HepG2 (cell line): Measurements from ENCODE around the gene PELI2. TPM values are rescaled to one million over a fixed set of nuclear protein-coding genes. Genes with fewer than 3 reads are reported as not detected.

ENCODE experiments used
- ATAC-seq: fragments of 200-7000 bp; cut with Tn5 transposase; 3 replicates; pipeline ENCODE4 v1.9.1; 2020; ENCODE audit warnings: mild to moderate bottlenecking, moderate library complexity
- BruUV-seq: library from RNA; stranded (reverse); fragments of 400-500 nt; replicated peaks from 2 replicates; lab custom pipeline; 2021; lab: Mats Ljungman, UMichigan
- CTCF ChIA-PET: fragments of 300-600 bp; formaldehyde crosslinking; extraction: SDS; loops from one replicate; lab custom pipeline; 2021; ENCODE audit warnings: low total read pairs, inconsistent platforms, low intra/inter-chr PET ratio; lab: Yijun Ruan, JAX
- POLR2A ChIA-PET: fragments of 350-600 bp; sonication (Branson Sonifier 250); formaldehyde crosslinking; loops from one replicate; lab custom pipeline; 2020; ENCODE audit warnings: antibody characterized with exemption, inconsistent platforms; lab: Yijun Ruan, JAX
- DNase-seq: peaks from one replicate; pipeline ENCODE4 v3.0.0-alpha.2; 2015; ENCODE audit warnings: low spot score
- FAIRE-seq: peaks from 3 replicates; lab custom pipeline; 2011; peaks lifted over from hg19 to GRCh38; lab: Jason Lieb, UNC
- H2AFZ ChIP-seq: one replicate; pipeline ENCODE4 v1.6.1; 2011; ENCODE audit warnings: low read length, inconsistent platforms
- H3K27ac ChIP-seq: fragments of 300-600 bp; 3 replicates; pipeline ENCODE4 v1.8.0; 2011; ENCODE audit warnings: mixed run types, mild to moderate bottlenecking, mixed read lengths, low read length, inconsistent platforms; ENCODE audit not compliant: insufficient read depth; ENCODE audit errors: extremely low read length
- H3K27me3 ChIP-seq, 2 experiments: fragments of 200-600 bp in 1 of 2; 2 replicates in 1 of 2; 3 replicates in 1 of 2; pipeline versions ENCODE4 v1.6.0 to v1.8.0; 2011; ENCODE audit warnings: low read length in 2 of 2, mild to moderate bottlenecking in 2 of 2, moderate library complexity in 2 of 2, inconsistent platforms in 1 of 2; ENCODE audit not compliant: insufficient read depth in 2 of 2, control insufficient read depth in 1 of 2
- H3K36me3 ChIP-seq, 2 experiments: fragments of 200-600 bp in 1 of 2; replicated peaks in 1 of 2; 2 replicates in 1 of 2; 3 replicates in 1 of 2; pipeline versions ENCODE4 v1.5.1 to v1.8.0; 2011; ENCODE audit warnings: low read length in 2 of 2, inconsistent platforms in 1 of 2; ENCODE audit not compliant: insufficient read depth in 2 of 2, control insufficient read depth in 1 of 2
- H3K4me1 ChIP-seq: 2 replicates; pipeline ENCODE4 v1.5.1; 2012; ENCODE audit warnings: low read length, inconsistent platforms; ENCODE audit not compliant: insufficient read depth
- H3K4me2 ChIP-seq: 2 replicates; pipeline ENCODE4 v1.6.0; 2011; ENCODE audit warnings: low read depth, low read length, inconsistent platforms
- H3K4me3 ChIP-seq, 3 experiments: fragments of 200-600 bp in 1 of 3; sonication (generic), shearing (Covaris generic) in 1 of 3; replicated peaks in 1 of 3; 2 replicates each; pipeline ENCODE4 v1.5.1; 2011 to 2016; ENCODE audit warnings: low read length in 3 of 3, inconsistent platforms in 2 of 3, low read depth in 2 of 3, mild to moderate bottlenecking in 2 of 3, control low read depth in 1 of 3, mixed read lengths in 1 of 3; ENCODE audit not compliant: insufficient read depth in 1 of 3
- H3K79me2 ChIP-seq: one replicate; pipeline ENCODE4 v1.6.1; 2011; ENCODE audit warnings: low read length, inconsistent platforms; ENCODE audit not compliant: insufficient read depth
- H3K9ac ChIP-seq: 2 replicates; pipeline ENCODE4 v1.6.0; 2011; ENCODE audit warnings: mild to moderate bottlenecking, low read depth, low read length, inconsistent platforms; ENCODE audit not compliant: insufficient read depth
- H3K9me3 ChIP-seq: 2 replicates; pipeline ENCODE4 v1.5.1; 2012; ENCODE audit warnings: mild to moderate bottlenecking, low read length
- H4K20me1 ChIP-seq: 2 replicates; pipeline ENCODE4 v1.6.0; 2011; ENCODE audit warnings: inconsistent platforms, mild to moderate bottlenecking, low read length, moderate library complexity; ENCODE audit not compliant: insufficient read depth
- EP300 ChIP-seq, 3 experiments: sonication (generic) in 1 of 3; formaldehyde crosslinking in 1 of 3; IDR thresholded peaks; 2 replicates each; pipeline versions ENCODE4 v1.5.1 to v1.6.1; 2011 to 2020; ENCODE audit warnings: low read depth in 2 of 3, low read length in 2 of 3, borderline replicate concordance in 1 of 3, improper control_type of control experiment in 1 of 3, mild to moderate bottlenecking in 1 of 3, missing genetic modification reagents in 1 of 3, moderate library complexity in 1 of 3
- GATAD2A ChIP-seq: IDR thresholded peaks from 2 replicates; pipeline ENCODE4 v1.6.1; 2016
- HMGXB4 ChIP-seq, 2 experiments: sonication (generic) in 1 of 2; formaldehyde crosslinking in 1 of 2; IDR thresholded peaks; 2 replicates each; pipeline versions ENCODE4 v1.4.0 to v1.6.1; 2018 to 2020; ENCODE audit warnings: missing genetic modification reagents in 2 of 2, borderline replicate concordance in 1 of 2, low read depth in 1 of 2, mild to moderate bottlenecking in 1 of 2, missing biosample characterization in 1 of 2
- KAT8 ChIP-seq: IDR thresholded peaks from 2 replicates; pipeline ENCODE4 v1.6.1; 2016; ENCODE audit warnings: missing genetic modification reagents, missing compliant biosample characterization
- KDM5A ChIP-seq: fragments of 200-600 bp; sonication (generic); IDR thresholded peaks from 2 replicates; pipeline ENCODE4 v1.7.0; 2018; ENCODE audit warnings: antibody characterized with exemption, mild to moderate bottlenecking, low read length, borderline replicate concordance
- MEF2D ChIP-seq: sonication (generic); formaldehyde crosslinking; IDR thresholded peaks from 2 replicates; pipeline ENCODE4 v1.5.1; 2020; ENCODE audit warnings: mild to moderate bottlenecking, missing genetic modification reagents
- NBN ChIP-seq: fragments of 450-650 bp; conservative IDR thresholded peaks from 2 replicates; pipeline ENCODE4 v1.6.1; 2017
- NFAT5 ChIP-seq: sonication (generic); formaldehyde crosslinking; IDR thresholded peaks from 2 replicates; pipeline ENCODE4 v1.4.0; 2020; ENCODE audit warnings: missing genetic modification reagents
- NFIC ChIP-seq: IDR thresholded peaks from 2 replicates; pipeline ENCODE4 v1.6.1; 2012; ENCODE audit warnings: mild to moderate bottlenecking, low read length, inconsistent platforms
- NRL ChIP-seq: sonication (generic); formaldehyde crosslinking; IDR thresholded peaks from 2 replicates; pipeline ENCODE4 v1.5.0; 2020; ENCODE audit warnings: missing genetic modification reagents, mild to moderate bottlenecking, moderate library complexity, borderline replicate concordance
- TOPORS ChIP-seq: sonication (generic); formaldehyde crosslinking; IDR thresholded peaks from 2 replicates; pipeline ENCODE4 v1.8.0; 2023; ENCODE audit warnings: mild to moderate bottlenecking, missing genetic modification reagents
- TP53 ChIP-seq: sonication (generic); formaldehyde crosslinking; conservative IDR thresholded peaks from 2 replicates; pipeline ENCODE4 v1.4.0; 2020; ENCODE audit warnings: missing genetic modification reagents
- WGBS: methylation state at CpG from one replicate; pipeline ENCODE4 v1.1.6; 2017; ENCODE audit warnings: low lambda C conversion rate; 5-methylcytosine and 5-hydroxymethylcytosine counted together
- in situ Hi-C: cut with HindIII; loops from 2 replicates; pipeline ENCODE4 v1.10.0; 2017; ENCODE audit warnings: low pct_unique_long_range_greater_than_20kb; ENCODE audit not compliant: extremely low pct_ligation_motif_present
- intact Hi-C: fragments of 100-400 bp; cut with micrococcal nuclease; formaldehyde crosslinking; loops from one replicate; pipeline ENCODE4 v1.10.0; 2022; ENCODE audit not compliant: unreplicated experiment
- polyA plus RNA-seq, 8 experiments: library from polyadenylated mRNA; depleted of rRNA in 3 of 8; stranded (reverse) in 7 of 8; unstranded in 1 of 8; fragments of >200 nt; fragmentation: Illumina TruSeq in 4 of 8; extraction: Trizol in 4 of 8; gene quantifications; 2 replicates each; pipeline versions ENCODE4 v1.2.1 to v1.2.3, GENCODE V29; 2011 to 2016; ENCODE audit warnings: low read depth in 4 of 8, missing spikeins in 1 of 8, mixed read lengths in 1 of 8; ENCODE audit not compliant: insufficient read depth in 1 of 8
- total RNA-seq, 5 experiments: library from RNA; depleted of rRNA; stranded (reverse); fragments of >200 nt; fragmentation: Illumina TruSeq; extraction: Trizol; gene quantifications; 2 replicates each; pipeline ENCODE4 v1.2.3, GENCODE V29; 2016; ENCODE audit warnings: low read depth in 1 of 5
- TF ChIP-seq, protein P1 (sequence below): IDR thresholded peaks from 2 replicates; pipeline ENCODE4 v1.6.1; 2018; ENCODE audit warnings: missing genetic modification reagents, mild to moderate bottlenecking, missing compliant biosample characterization
- TF ChIP-seq, protein P2 (sequence below): sonication (generic); formaldehyde crosslinking; IDR thresholded peaks from 2 replicates; pipeline ENCODE4 v1.4.0; 2020; ENCODE audit warnings: missing genetic modification reagents

The PELI2 gene
- total and polyA plus RNA-seq, 2 of the 13 experiments (the other 11 are each of a cell fraction or from before 2014, with no cell fraction given) = 0.07 TPM; not detected in 1

- no peak for TF ChIP-seq NBN
- TF ChIP-seq TP53 = no peak
- no peak for TF ChIP-seq EP300 (IDR thresholded peaks at IDR 0.05; ENCODE audit: low read depth in 2 of 2, low read length in 2 of 2)
- TF ChIP-seq EP300 (CRISPR knock-in tag; IDR thresholded peaks at IDR 0.05; ENCODE audit: borderline replicate concordance) = no peak
- TF ChIP-seq NRL (CRISPR knock-in tag) = no peak
Measured at GRCh38 chr14:56208520-56208919, 90.3 kb downstream of the PELI2 start (continued).

DNA sequence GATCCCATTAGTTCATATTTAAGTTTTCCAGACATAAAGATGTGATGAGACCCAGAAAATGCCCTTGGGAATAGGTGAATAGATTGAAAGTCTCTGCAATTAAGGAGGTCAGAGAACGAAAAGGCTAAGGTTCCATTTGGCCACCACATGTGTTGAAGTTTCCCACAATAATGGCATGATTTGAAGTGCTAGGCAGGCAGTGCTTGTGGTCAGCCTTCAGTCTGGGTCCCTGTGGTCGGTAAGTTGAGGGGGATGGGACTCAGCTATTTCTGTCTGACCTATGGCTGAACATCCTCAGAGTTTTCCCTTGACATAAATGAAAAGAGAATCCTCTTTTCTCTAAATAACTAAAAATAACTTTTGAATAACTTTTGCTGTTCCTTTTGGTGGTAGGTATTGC is 92.4 kb downstream of the PELI2 start:
- Histone ChIP-seq H3K9ac (no peak overlapping the region), H3K4me3 (no peak overlapping the region), H3K27ac (no peak overlapping the region), H4K20me1 (no peaks in the 10 kb centered on the region), H2AFZ (no peak overlapping the region), H3K4me1 (no peaks in the 10 kb centered on the region), H3K27me3 (no peaks in the 10 kb centered on the region; a peak in 2 of 5 replicates), H3K79me2 (no peaks in the 10 kb centered on the region), H3K36me3 (no peaks in the 10 kb centered on the region), H3K4me2 (no peak overlapping the region), H3K9me3 (no peaks in the 10 kb centered on the region)
- in situ Hi-C loops = no loop called here
- ChIA-PET CTCF (no interaction called here), POLR2A (no interaction called here)
- FAIRE-seq (no peak), DNase-seq (no peak), ATAC-seq (no peak)
- BruUV-seq = no TSS peak
- 7% methylated on average over 2 of the region's 2 CpGs for WGBS
- intact Hi-C loops = no loop called here
- TF ChIP-seq NFAT5 (no peak), KDM5A (no peak), MEF2D (CRISPR knock-in tag) (no peak), TOPORS (CRISPR knock-in tag) (no peak), GATAD2A (CRISPR knock-in tag) (no peak), NFIC (no peak), KAT8 (CRISPR knock-in tag) (no peak), HMGXB4 (CRISPR knock-in tag; IDR thresholded peaks at IDR 0.05; ENCODE audit: borderline replicate concordance in 1 of 2, low read depth in 1 of 2) (no peak)
- TF ChIP-seq, protein P1, sequence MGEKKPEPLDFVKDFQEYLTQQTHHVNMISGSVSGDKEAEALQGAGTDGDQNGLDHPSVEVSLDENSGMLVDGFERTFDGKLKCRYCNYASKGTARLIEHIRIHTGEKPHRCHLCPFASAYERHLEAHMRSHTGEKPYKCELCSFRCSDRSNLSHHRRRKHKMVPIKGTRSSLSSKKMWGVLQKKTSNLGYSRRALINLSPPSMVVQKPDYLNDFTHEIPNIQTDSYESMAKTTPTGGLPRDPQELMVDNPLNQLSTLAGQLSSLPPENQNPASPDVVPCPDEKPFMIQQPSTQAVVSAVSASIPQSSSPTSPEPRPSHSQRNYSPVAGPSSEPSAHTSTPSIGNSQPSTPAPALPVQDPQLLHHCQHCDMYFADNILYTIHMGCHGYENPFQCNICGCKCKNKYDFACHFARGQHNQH (CRISPR knock-in tag) = no peak
- TF ChIP-seq, protein P2, sequence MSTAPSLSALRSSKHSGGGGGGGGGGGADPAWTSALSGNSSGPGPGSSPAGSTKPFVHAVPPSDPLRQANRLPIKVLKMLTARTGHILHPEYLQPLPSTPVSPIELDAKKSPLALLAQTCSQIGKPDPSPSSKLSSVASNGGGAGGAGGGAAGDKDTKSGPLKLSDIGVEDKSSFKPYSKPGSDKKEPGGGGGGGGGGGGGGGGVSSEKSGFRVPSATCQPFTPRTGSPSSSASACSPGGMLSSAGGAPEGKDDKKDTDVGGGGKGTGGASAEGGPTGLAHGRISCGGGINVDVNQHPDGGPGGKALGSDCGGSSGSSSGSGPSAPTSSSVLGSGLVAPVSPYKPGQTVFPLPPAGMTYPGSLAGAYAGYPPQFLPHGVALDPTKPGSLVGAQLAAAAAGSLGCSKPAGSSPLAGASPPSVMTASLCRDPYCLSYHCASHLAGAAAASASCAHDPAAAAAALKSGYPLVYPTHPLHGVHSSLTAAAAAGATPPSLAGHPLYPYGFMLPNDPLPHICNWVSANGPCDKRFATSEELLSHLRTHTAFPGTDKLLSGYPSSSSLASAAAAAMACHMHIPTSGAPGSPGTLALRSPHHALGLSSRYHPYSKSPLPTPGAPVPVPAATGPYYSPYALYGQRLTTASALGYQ (CRISPR knock-in tag) = no peak
